Measurements from ENCODE around the gene ADAMTSL2.

ADAMTSL2 gene

DNA sequence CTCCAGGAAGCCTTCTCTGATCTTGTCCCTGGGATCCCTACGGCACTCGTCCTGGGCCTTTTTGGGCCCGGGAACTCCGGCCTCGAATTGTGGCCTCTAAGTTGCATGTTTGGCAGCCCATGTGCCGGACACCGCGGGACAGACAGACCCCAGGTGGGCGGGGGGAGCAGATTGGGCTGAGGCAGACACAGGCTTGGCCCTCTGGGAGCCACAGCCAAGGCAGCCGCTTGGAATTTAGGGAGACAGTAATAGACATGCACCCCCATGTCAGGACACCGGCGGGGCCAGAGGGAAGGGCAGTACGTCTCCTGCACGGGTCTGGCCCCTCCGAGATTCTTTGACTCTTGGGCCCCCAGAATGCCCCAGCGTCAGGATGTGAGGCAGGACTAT is 36.2 kb downstream of the ADAMTSL2 start:
- Histone ChIP-seq H3F3A (ENCODE audit: control insufficient read depth, insufficient read depth) (no peaks in the 10 kb centered on the region), H3K4me1 (ENCODE audit: control insufficient read depth, low read length) (no peaks in the 10 kb centered on the region), H3K4me2 (ENCODE audit: low read length) (no peak overlapping the region), H3K36me3 (ENCODE audit: control insufficient read depth, low read length) (no peaks in the 10 kb centered on the region), H3K9me2 (replicated peaks; ENCODE audit: control insufficient read depth, low read length) (no peaks in the 10 kb centered on the region), H3K79me2 (ENCODE audit: control insufficient read depth, low read length) (no peaks in the 10 kb centered on the region), H3K9me3 (ENCODE audit: control insufficient read depth, insufficient read depth, low read length) (no peaks in the 10 kb centered on the region), H4K20me1 (ENCODE audit: control insufficient read depth, insufficient read depth, low read depth, low read length) (no peaks in the 10 kb centered on the region), H3K4me3 (ENCODE audit: low read length) (no peak overlapping the region), H3K27me3 (ENCODE audit: control insufficient read depth, low read length) (no peaks in the 10 kb centered on the region), H3K27ac (ENCODE audit: low read depth, low read length) (no peak overlapping the region)
- no peak for TF ChIP-seq EZH2phosphoT487 (IDR thresholded peaks at IDR 0.05; ENCODE audit: borderline replicate concordance, low read length)
- TF ChIP-seq, protein P1, sequence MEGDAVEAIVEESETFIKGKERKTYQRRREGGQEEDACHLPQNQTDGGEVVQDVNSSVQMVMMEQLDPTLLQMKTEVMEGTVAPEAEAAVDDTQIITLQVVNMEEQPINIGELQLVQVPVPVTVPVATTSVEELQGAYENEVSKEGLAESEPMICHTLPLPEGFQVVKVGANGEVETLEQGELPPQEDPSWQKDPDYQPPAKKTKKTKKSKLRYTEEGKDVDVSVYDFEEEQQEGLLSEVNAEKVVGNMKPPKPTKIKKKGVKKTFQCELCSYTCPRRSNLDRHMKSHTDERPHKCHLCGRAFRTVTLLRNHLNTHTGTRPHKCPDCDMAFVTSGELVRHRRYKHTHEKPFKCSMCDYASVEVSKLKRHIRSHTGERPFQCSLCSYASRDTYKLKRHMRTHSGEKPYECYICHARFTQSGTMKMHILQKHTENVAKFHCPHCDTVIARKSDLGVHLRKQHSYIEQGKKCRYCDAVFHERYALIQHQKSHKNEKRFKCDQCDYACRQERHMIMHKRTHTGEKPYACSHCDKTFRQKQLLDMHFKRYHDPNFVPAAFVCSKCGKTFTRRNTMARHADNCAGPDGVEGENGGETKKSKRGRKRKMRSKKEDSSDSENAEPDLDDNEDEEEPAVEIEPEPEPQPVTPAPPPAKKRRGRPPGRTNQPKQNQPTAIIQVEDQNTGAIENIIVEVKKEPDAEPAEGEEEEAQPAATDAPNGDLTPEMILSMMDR (IDR thresholded peaks at IDR 0.05; ENCODE audit: low read depth, low read length, poor library complexity, severe bottlenecking): no peak

DNA sequence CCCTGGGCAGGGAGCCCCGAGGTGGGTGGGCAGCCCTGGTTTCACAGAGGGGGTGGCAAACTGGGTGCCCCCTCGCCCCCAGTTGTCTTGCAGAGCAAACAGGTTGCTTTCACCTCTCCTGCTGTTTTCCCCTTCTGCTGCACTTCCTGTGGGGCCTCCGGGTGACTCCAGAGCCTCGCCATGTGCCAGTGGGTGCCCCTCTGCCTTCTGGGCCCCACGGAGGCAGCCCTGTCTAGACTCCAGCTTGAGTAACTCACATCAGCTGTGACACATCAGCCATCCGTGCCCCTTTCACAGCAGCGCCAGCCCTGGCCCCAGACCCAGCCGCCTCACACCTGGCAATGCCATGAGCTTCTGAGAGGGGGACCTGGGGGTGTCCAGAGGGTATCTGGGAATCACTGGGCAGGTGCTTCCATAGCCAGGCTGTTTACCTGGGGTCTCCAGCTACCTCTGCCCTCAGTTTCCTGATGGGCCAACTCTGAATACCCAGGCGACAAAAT is 36.9 kb downstream of the ADAMTSL2 start:
- no peak overlapping the region for H3K4me3 ChIP-seq (ENCODE audit: low read length)
- H3K9me3 ChIP-seq (ENCODE audit: control insufficient read depth, insufficient read depth, low read length): no peaks in the 10 kb centered on the region
- no peak overlapping the region for H3K27ac ChIP-seq (ENCODE audit: low read depth, low read length)
- no peaks in the 10 kb centered on the region for H3K79me2 ChIP-seq (ENCODE audit: control insufficient read depth, low read length)
- H4K20me1 ChIP-seq (ENCODE audit: control insufficient read depth, insufficient read depth, low read depth, low read length): no peaks in the 10 kb centered on the region
- no peaks in the 10 kb centered on the region for H3K36me3 ChIP-seq (ENCODE audit: control insufficient read depth, low read length)
- peaks cover 4% of the 10 kb centered on the region; the same call in 1 of the 2 replicates for H3K4me1 ChIP-seq (ENCODE audit: control insufficient read depth, low read length)
- no peak for TF ChIP-seq EZH2phosphoT487 (IDR thresholded peaks at IDR 0.05; ENCODE audit: borderline replicate concordance, low read length)
- TF ChIP-seq, protein P1 (IDR thresholded peaks at IDR 0.05; ENCODE audit: low read depth, low read length, poor library complexity, severe bottlenecking): no peak
- no peaks in the 10 kb centered on the region for H3K9me2 ChIP-seq (replicated peaks; ENCODE audit: control insufficient read depth, low read length)
- H3K4me2 ChIP-seq (ENCODE audit: low read length): no peak overlapping the region
- no peaks in the 10 kb centered on the region for H3F3A ChIP-seq (ENCODE audit: control insufficient read depth, insufficient read depth)
- no peaks in the 10 kb centered on the region for H3K27me3 ChIP-seq (ENCODE audit: control insufficient read depth, low read length)

DNA sequence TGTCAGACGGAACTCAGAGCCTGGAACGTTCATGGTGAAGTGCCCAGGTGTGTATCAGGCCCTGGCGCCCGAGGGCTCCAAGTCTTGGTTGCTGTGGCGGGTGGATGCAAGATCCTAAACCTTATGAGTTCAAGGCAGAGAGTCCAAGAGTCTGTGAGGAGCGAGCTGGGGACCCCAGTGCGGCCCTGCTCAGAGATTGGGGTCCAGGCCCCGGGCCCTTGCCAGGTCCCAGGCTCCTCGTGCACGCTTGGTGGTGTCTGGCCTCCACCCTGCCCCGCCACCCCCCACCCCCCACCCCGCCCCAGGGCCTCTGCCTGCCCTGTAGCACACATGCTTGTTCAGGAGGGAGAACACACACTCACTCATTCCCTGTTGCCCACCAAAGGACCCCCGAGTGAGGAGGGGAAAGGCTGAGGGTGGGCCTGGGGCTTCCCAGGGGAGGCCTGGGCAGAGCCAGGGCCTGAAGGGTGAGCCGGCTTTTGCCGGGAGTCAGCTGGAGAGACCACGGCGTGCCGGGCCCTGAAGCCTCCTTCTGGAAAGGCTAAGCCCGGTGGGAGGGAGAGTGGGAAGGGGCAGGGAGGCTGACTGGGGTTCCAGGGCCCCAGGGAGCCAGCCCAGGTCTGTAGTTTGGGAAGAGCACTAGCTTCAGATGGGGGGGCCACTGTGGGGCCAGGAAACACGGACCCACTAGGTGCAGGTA is 37.5 kb downstream of the ADAMTSL2 start:
- peaks cover 4% of the 10 kb centered on the region for H3K27me3 ChIP-seq (ENCODE audit: control insufficient read depth, low read length)
- H3K27ac ChIP-seq (ENCODE audit: low read depth, low read length): no peak overlapping the region
- TF ChIP-seq EZH2phosphoT487 (IDR thresholded peaks at IDR 0.05; ENCODE audit: borderline replicate concordance, low read length): no peak
- TF ChIP-seq, protein P1 (IDR thresholded peaks at IDR 0.05; ENCODE audit: low read depth, low read length, poor library complexity, severe bottlenecking): no peak
- no peaks in the 10 kb centered on the region for H4K20me1 ChIP-seq (ENCODE audit: control insufficient read depth, insufficient read depth, low read depth, low read length)
- H3K9me2 ChIP-seq (replicated peaks; ENCODE audit: control insufficient read depth, low read length): no peaks in the 10 kb centered on the region
- no peaks in the 10 kb centered on the region for H3F3A ChIP-seq (ENCODE audit: control insufficient read depth, insufficient read depth)
- H3K4me2 ChIP-seq (ENCODE audit: low read length): no peak overlapping the region
- peaks cover 7% of the 10 kb centered on the region; the same call in 1 of the 2 replicates for H3K4me1 ChIP-seq (ENCODE audit: control insufficient read depth, low read length)
- H3K79me2 ChIP-seq (ENCODE audit: control insufficient read depth, low read length): no peaks in the 10 kb centered on the region
- no peaks in the 10 kb centered on the region for H3K9me3 ChIP-seq (ENCODE audit: control insufficient read depth, insufficient read depth, low read length)
- H3K4me3 ChIP-seq (ENCODE audit: low read length): no peak overlapping the region
- H3K36me3 ChIP-seq (ENCODE audit: control insufficient read depth, low read length): no peaks in the 10 kb centered on the region

Measured in DOHH2 (cell line).